Muscle of arm (tissue), 14 donors: ENCODE measurements around the gene GLTP. TPM values are rescaled to one million over a fixed set of nuclear protein-coding genes. Genes with fewer than 3 reads are reported as not detected.
A peak's percentile ranks its signal among the peaks of the same experiment; 100 is the strongest.
"Not testable (repeated sequence)": the region's sequence is repeated elsewhere in the genome, so short reads cannot be mapped to it uniquely, and the experiment has no call there.

Source experiments
- DNase-seq: peaks from one replicate; pipeline ENCODE4 v3.0.0-alpha.2; 2013
- long read RNA-seq, 11 donors: transcript quantifications; one replicate each; lab custom pipeline, GENCODE V29; 2026
- polyA plus RNA-seq, 12 donors: library from polyadenylated mRNA; unstranded; fragments of 120-200 nt; gene quantifications; one replicate each; pipeline ENCODE4 v1.2.1, GENCODE V29; 2013; ENCODE audit not compliant: insufficient read length in 12 of 12

GLTP gene
- polyA plus RNA-seq: 10 to 100 TPM in 11 of 12 donors, not detected in 1; 21.7 to 91.1 (median 23.4) TPM
- long read RNA-seq, donor 1, transcript GLTP-201 (5 exons, 2,356 nt): major isoform, 15 of 16 reads
- long read RNA-seq, donor 1, partial matches to known transcripts: 0 of 16 reads
- long read RNA-seq, donor 1, other reads (novel, unspliced or antisense): 0 of 16 reads
- long read RNA-seq, donor 2, transcript GLTP-201 (5 exons, 2,356 nt): major isoform, 13 of 13 reads
- long read RNA-seq, donor 2, partial matches to known transcripts: 0 of 13 reads
- long read RNA-seq, donor 2, other reads (novel, unspliced or antisense): 0 of 13 reads
- long read RNA-seq, donor 3, transcript GLTP-201 (5 exons, 2,356 nt): major isoform, 8 of 8 reads
- long read RNA-seq, donor 3, partial matches to known transcripts: 0 of 8 reads
- long read RNA-seq, donor 3, other reads (novel, unspliced or antisense): 0 of 8 reads
- long read RNA-seq, donor 4, partial matches to known transcripts: 0 of 3 reads
- long read RNA-seq, donor 4, other reads (novel, unspliced or antisense): 0 of 3 reads
- long read RNA-seq, donor 5: 0 reads
- long read RNA-seq, donor 6, partial matches to known transcripts: 0 of 4 reads
- long read RNA-seq, donor 6, other reads (novel, unspliced or antisense): 0 of 4 reads
- long read RNA-seq, donor 7, transcript GLTP-201 (5 exons, 2,356 nt): major isoform, 7 of 8 reads
- long read RNA-seq, donor 7, partial matches to known transcripts: 0 of 8 reads
- long read RNA-seq, donor 7, other reads (novel, unspliced or antisense): 0 of 8 reads
- long read RNA-seq, donor 8, transcript GLTP-201 (5 exons, 2,356 nt): major isoform, 10 of 10 reads
- long read RNA-seq, donor 8, partial matches to known transcripts: 0 of 10 reads
- long read RNA-seq, donor 8, other reads (novel, unspliced or antisense): 0 of 10 reads
- long read RNA-seq, donor 9, transcript GLTP-201 (5 exons, 2,356 nt): major isoform, 8 of 8 reads
- long read RNA-seq, donor 9, partial matches to known transcripts: 0 of 8 reads
- long read RNA-seq, donor 9, other reads (novel, unspliced or antisense): 0 of 8 reads
- long read RNA-seq, donor 10, transcript GLTP-201 (5 exons, 2,356 nt): major isoform, 11 of 11 reads
- long read RNA-seq, donor 10, partial matches to known transcripts: 0 of 11 reads
- long read RNA-seq, donor 10, other reads (novel, unspliced or antisense): 0 of 11 reads
- long read RNA-seq, donor 11, transcript GLTP-201 (5 exons, 2,356 nt): major isoform, 7 of 7 reads
- long read RNA-seq, donor 11, partial matches to known transcripts: 0 of 7 reads
- long read RNA-seq, donor 11, other reads (novel, unspliced or antisense): 0 of 7 reads

GRCh38 chr12:109880043-109880931 lies at the start of gene GLTP:
Gene GLTP, minus strand, starts transcription at chr12:109880541. Its CDS starts 167 bp downstream, at chr12:109880374.
- peak; percentile 78 for DNase-seq

GRCh38 chr12:109929326-109929725 lies 49.0 kb upstream of the GLTP start:
- DNase-seq: not testable (repeated sequence)

GRCh38 chr12:109928058-109928656 lies 47.8 kb upstream of the GLTP start:
- DNase-seq: no peak

GRCh38 chr12:109927622-109928021 lies 47.3 kb upstream of the GLTP start:
- no peak for DNase-seq

GRCh38 chr12:109926488-109927210 lies 46.3 kb upstream of the GLTP start:
- no peak for DNase-seq

- no peak for DNase-seq
Measured at GRCh38 chr12:109926016-109926415, 45.7 kb upstream of the GLTP start.

GRCh38 chr12:109925185-109925840 lies 45.0 kb upstream of the GLTP start:
- no peak for DNase-seq

GRCh38 chr12:109923481-109924245 lies 43.3 kb upstream of the GLTP start:
- DNase-seq: no peak

- no peak for DNase-seq
Measured at GRCh38 chr12:109923038-109923437, 42.7 kb upstream of the GLTP start.

GRCh38 chr12:109921982-109922381 lies 41.6 kb upstream of the GLTP start:
- no peak for DNase-seq

- no peak for DNase-seq
Measured at GRCh38 chr12:109920261-109920780, 40.0 kb upstream of the GLTP start.

- no peak for DNase-seq
Measured at GRCh38 chr12:109919456-109919855, 39.1 kb upstream of the GLTP start.

- no peak for DNase-seq
Measured at GRCh38 chr12:109916045-109916444, 35.7 kb upstream of the GLTP start.

- no peak for DNase-seq
Measured at GRCh38 chr12:109915171-109916040, 35.1 kb upstream of the GLTP start.

- no peak for DNase-seq
Measured at GRCh38 chr12:109914461-109914860, 34.1 kb upstream of the GLTP start.

GRCh38 chr12:109912855-109913321 lies 32.5 kb upstream of the GLTP start:
- DNase-seq: peak; percentile 78

- no peak for DNase-seq
Measured at GRCh38 chr12:109910969-109911348, 30.6 kb upstream of the GLTP start.
